H1 (cell line): Measurements from ENCODE around the gene TMEM169. TPM values are rescaled to one million over a fixed set of nuclear protein-coding genes. Genes with fewer than 3 reads are reported as not detected.

Experiments used
- CTCF ChIA-PET: fragments of 300-600 bp; sonication (Branson Sonifier 250); formaldehyde crosslinking; loops from one replicate; lab custom pipeline; 2021; ENCODE audit not compliant: partially characterized antibody; lab: Charles Lee
- POLR2A ChIA-PET: fragments of 300-600 bp; sonication (Branson Sonifier 250); formaldehyde crosslinking; loops from one replicate; lab custom pipeline; 2021; ENCODE audit warnings: inconsistent platforms; ENCODE audit not compliant: partially characterized antibody; lab: Charles Lee
- DNase-seq, 2 experiments: peaks; one replicate each; pipeline versions ENCODE4 v3.0.0 to v3.0.0-alpha.2; 2010 to 2022; ENCODE audit warnings: low spot score in 2 of 2, low read depth in 1 of 2, mixed read lengths in 1 of 2
- FAIRE-seq: peaks from 2 replicates; lab custom pipeline; 2011; peaks lifted over from hg19 to GRCh38; lab: Jason Lieb, UNC
- H2AFZ ChIP-seq: 2 replicates; pipeline ENCODE4 v1.8.1; 2012; ENCODE audit warnings: low read length, inconsistent platforms
- H2AK5ac ChIP-seq: 2 replicates; pipeline ENCODE4 v1.6.1; 2013; ENCODE audit warnings: low read depth, low read length
- H2BK120ac ChIP-seq: replicated peaks from 2 replicates; pipeline ENCODE3; 2013; ENCODE audit warnings: low read depth, low read length, inconsistent platforms
- H2BK12ac ChIP-seq: 2 replicates; pipeline ENCODE4 v1.6.1; 2013; ENCODE audit warnings: low read depth, low read length
- H2BK15ac ChIP-seq: 2 replicates; pipeline ENCODE4 v1.6.1; 2013; ENCODE audit warnings: low read length
- H2BK20ac ChIP-seq: 2 replicates; pipeline ENCODE4 v1.6.1; 2013; ENCODE audit warnings: low read length
- H2BK5ac ChIP-seq: 2 replicates; pipeline ENCODE4 v1.6.1; 2013; ENCODE audit warnings: low read depth, low read length
- H3K14ac ChIP-seq: 2 replicates; pipeline ENCODE4 v1.6.1; 2013; ENCODE audit warnings: inconsistent platforms; ENCODE audit not compliant: insufficient read length
- H3K18ac ChIP-seq: 2 replicates; pipeline ENCODE4 v1.6.1; 2013; ENCODE audit warnings: low read length; ENCODE audit errors: extremely low read depth
- H3K23ac ChIP-seq: 2 replicates; pipeline ENCODE4 v1.6.1; 2013; ENCODE audit warnings: inconsistent platforms; ENCODE audit not compliant: insufficient read length
- H3K23me2 ChIP-seq: 2 replicates; pipeline ENCODE4 v1.6.1; 2013; ENCODE audit warnings: low read depth, low read length
- H3K27ac ChIP-seq: 2 replicates; pipeline ENCODE4 v1.6.1; 2011; ENCODE audit warnings: low read depth, low read length, inconsistent platforms
- H3K27me3 ChIP-seq, 4 experiments: replicated peaks in 1 of 4; 1 replicate in 1 of 4; 2 replicates in 3 of 4; pipeline versions ENCODE4 v1.6.1 to v1.8.1; 2011 to 2013; ENCODE audit warnings: low read length in 3 of 4, mild to moderate bottlenecking in 3 of 4, inconsistent platforms in 2 of 4, mixed read lengths in 2 of 4, moderate library complexity in 1 of 4; ENCODE audit not compliant: control insufficient read depth in 3 of 4, insufficient read depth in 3 of 4; ENCODE audit errors: extremely low read depth in 1 of 4
- H3K36me3 ChIP-seq, 4 experiments: 2 replicates each; pipeline versions ENCODE4 v1.6.1 to v1.8.1; 2011 to 2013; ENCODE audit warnings: mild to moderate bottlenecking in 4 of 4, low read length in 3 of 4, moderate library complexity in 2 of 4, control low read depth in 1 of 4, inconsistent platforms in 1 of 4; ENCODE audit not compliant: insufficient read depth in 4 of 4, control insufficient read depth in 2 of 4
- H3K4ac ChIP-seq: replicated peaks from 2 replicates; pipeline ENCODE3; 2013; ENCODE audit warnings: low read length, low read depth, mixed read lengths, inconsistent platforms; ENCODE audit not compliant: insufficient read length
- H3K4me1 ChIP-seq, 4 experiments: replicated peaks in 1 of 4; 1 replicate in 1 of 4; 2 replicates in 3 of 4; pipeline versions ENCODE4 v1.6.1 to v1.8.1; 2011 to 2013; ENCODE audit warnings: low read length in 3 of 4, inconsistent platforms in 2 of 4, mixed read lengths in 1 of 4; ENCODE audit not compliant: insufficient read depth in 4 of 4, control insufficient read depth in 3 of 4
- H3K4me2 ChIP-seq, 2 experiments: 2 replicates each; pipeline versions ENCODE4 v1.6.1 to v1.8.1; 2011 to 2013; ENCODE audit warnings: low read depth in 2 of 2, low read length in 2 of 2, control low read depth in 1 of 2, inconsistent platforms in 1 of 2, mild to moderate bottlenecking in 1 of 2; ENCODE audit not compliant: insufficient read depth in 1 of 2
- H3K4me3 ChIP-seq, 4 experiments: fragments of 200-600, 300-600 bp in 1 of 4; sonication (generic), shearing (Covaris generic), sonication (Bioruptor Twin) in 1 of 4; 2 replicates each; pipeline versions ENCODE4 v1.5.1 to v1.8.1; 2011 to 2016; ENCODE audit warnings: low read length in 4 of 4, low read depth in 3 of 4, control low read depth in 2 of 4, inconsistent platforms in 2 of 4, mild to moderate bottlenecking in 2 of 4, mixed read lengths in 1 of 4, moderate library complexity in 1 of 4; ENCODE audit not compliant: insufficient read depth in 2 of 4; ENCODE audit errors: extremely low read depth in 1 of 4
- H3K56ac ChIP-seq: replicated peaks from 2 replicates; pipeline ENCODE3; 2013; ENCODE audit warnings: low read depth, mild to moderate bottlenecking, mixed read lengths, low read length, inconsistent platforms; ENCODE audit not compliant: insufficient read length
- H3K79me1 ChIP-seq: 2 replicates; pipeline ENCODE4 v1.6.1; 2013; ENCODE audit warnings: low read depth, low read length, control low read depth
- H3K79me2 ChIP-seq, 2 experiments: 2 replicates each; pipeline versions ENCODE4 v1.6.1 to v1.8.1; 2012 to 2013; ENCODE audit warnings: low read length in 2 of 2, mild to moderate bottlenecking in 2 of 2, inconsistent platforms in 1 of 2; ENCODE audit not compliant: insufficient read depth in 2 of 2, control insufficient read depth in 1 of 2
- H3K9ac ChIP-seq, 4 experiments: replicated peaks in 1 of 4; 1 replicate in 1 of 4; 2 replicates in 3 of 4; pipeline versions ENCODE4 v1.6.1 to v1.8.1; 2011 to 2013; ENCODE audit warnings: low read depth in 3 of 4, low read length in 3 of 4, control low read depth in 2 of 4, mild to moderate bottlenecking in 2 of 4, moderate library complexity in 2 of 4, inconsistent platforms in 1 of 4; ENCODE audit errors: extremely low read depth in 1 of 4
- H3K9me3 ChIP-seq, 2 experiments: 2 replicates each; pipeline versions ENCODE4 v1.6.1 to v1.8.1; 2012 to 2013; ENCODE audit warnings: mild to moderate bottlenecking in 2 of 2, moderate library complexity in 2 of 2, control low read depth in 1 of 2, inconsistent platforms in 1 of 2, low read depth in 1 of 2, low read length in 1 of 2, mixed read lengths in 1 of 2; ENCODE audit not compliant: insufficient read depth in 2 of 2
- H4K20me1 ChIP-seq, 2 experiments: replicated peaks in 1 of 2; 2 replicates each; pipeline versions ENCODE3 to v1.8.1; 2011 to 2013; ENCODE audit warnings: inconsistent platforms in 2 of 2, low read length in 2 of 2, mild to moderate bottlenecking in 1 of 2; ENCODE audit not compliant: insufficient read depth in 2 of 2, control insufficient read depth in 1 of 2
- H4K5ac ChIP-seq: 2 replicates; pipeline ENCODE4 v1.6.1; 2013; ENCODE audit warnings: low read length, low read depth, mixed read lengths, inconsistent platforms; ENCODE audit not compliant: insufficient read length
- H4K8ac ChIP-seq: 2 replicates; pipeline ENCODE4 v1.8.0; 2013; ENCODE audit warnings: mild to moderate bottlenecking, moderate library complexity, low read length, inconsistent platforms; ENCODE audit not compliant: insufficient read depth; ENCODE audit errors: extremely low read depth
- H4K91ac ChIP-seq: replicated peaks from 2 replicates; pipeline ENCODE3; 2013; ENCODE audit warnings: low read length, mixed read lengths, inconsistent platforms; ENCODE audit not compliant: insufficient read length
- ASH2L ChIP-seq: fragments of 200-600, 300-600 bp; sonication (generic); IDR thresholded peaks from one replicate; pipeline ENCODE4 v1.7.1; 2017; ENCODE audit warnings: low read length
- KDM1A ChIP-seq: fragments of 200-600, 300-600 bp; sonication (generic); IDR thresholded peaks from 2 replicates; pipeline ENCODE4 v1.7.1; 2016; ENCODE audit warnings: mild to moderate bottlenecking, low read length, borderline replicate concordance
- MAFK ChIP-seq: IDR thresholded peaks from 2 replicates; pipeline ENCODE4 v1.6.1; 2012; ENCODE audit warnings: low read depth, mild to moderate bottlenecking, improper control_type of control experiment, low read length
- NRF1 ChIP-seq: IDR thresholded peaks from 2 replicates; pipeline ENCODE4 v1.6.1; 2011; ENCODE audit warnings: mild to moderate bottlenecking, low read depth, low read length, improper control_type of control experiment
- POLR2AphosphoS5 ChIP-seq: IDR thresholded peaks from 2 replicates; pipeline ENCODE4 v1.6.1; 2011; ENCODE audit warnings: low read depth, low read length
- POU5F1 ChIP-seq: IDR thresholded peaks from 2 replicates; pipeline ENCODE4 v1.6.1; 2011; ENCODE audit warnings: low read depth, mild to moderate bottlenecking, low read length, moderate library complexity
- RXRA ChIP-seq: IDR thresholded peaks from 2 replicates; pipeline ENCODE4 v1.6.1; 2011; ENCODE audit warnings: low read depth, mild to moderate bottlenecking, low read length, moderate library complexity; ENCODE audit not compliant: insufficient read depth
- SAP30 ChIP-seq: fragments of 300-600 bp; sonication (generic); IDR thresholded peaks from 2 replicates; pipeline ENCODE4 v1.7.1; 2012; ENCODE audit warnings: low read length, moderate library complexity, mild to moderate bottlenecking, inconsistent platforms; ENCODE audit not compliant: insufficient read depth, insufficient replicate concordance
- SIN3A ChIP-seq, 2 experiments: IDR thresholded peaks in 1 of 2; conservative IDR thresholded peaks in 1 of 2; 2 replicates each; pipeline ENCODE4 v1.6.1; 2011 to 2012; ENCODE audit warnings: low read length in 2 of 2, improper control_type of control experiment in 1 of 2, low read depth in 1 of 2, mild to moderate bottlenecking in 1 of 2
- SIX5 ChIP-seq: IDR thresholded peaks from 2 replicates; pipeline ENCODE4 v1.6.1; 2011; ENCODE audit warnings: mild to moderate bottlenecking, low read depth, low read length
- TAF1 ChIP-seq: IDR thresholded peaks from 2 replicates; pipeline ENCODE4 v1.6.1; 2011; ENCODE audit warnings: mild to moderate bottlenecking, low read depth, low read length
- polyA plus RNA-seq, 7 experiments: library from polyadenylated mRNA; depleted of rRNA in 3 of 7; stranded (reverse) in 5 of 7; unstranded in 2 of 7; fragments of >200 nt in 5 of 7; fragments of 200-250 nt in 2 of 7; gene quantifications; 1 replicate in 5 of 7; 2 replicates in 1 of 7; 4 replicates in 1 of 7; pipeline versions ENCODE4 v1.2.1 to v1.2.3, GENCODE V29; 2011 to 2013; ENCODE audit warnings: missing spikeins in 2 of 7, mixed read lengths in 2 of 7
- total RNA-seq: library from RNA; stranded (reverse); fragmentation: NEBNext Ultra II Directional; extraction: Animal tissue kit (Norgen Biotek cat#: 25700); gene quantifications from 2 replicates; pipeline ENCODE4 v1.2.1, GENCODE V29; 2021
- TF ChIP-seq, protein P1 (sequence below), 3 experiments: IDR thresholded peaks; 1 replicate in 2 of 3; 2 replicates in 1 of 3; pipeline versions ENCODE4 v1.5.1 to v1.6.1; 2011; ENCODE audit warnings: low read length in 3 of 3, mild to moderate bottlenecking in 3 of 3, inconsistent platforms in 2 of 3, low read depth in 1 of 3, moderate library complexity in 1 of 3; ENCODE audit not compliant: insufficient read depth in 1 of 3; ENCODE audit errors: control extremely low read depth in 1 of 3
- TF ChIP-seq, protein P2 (sequence below): IDR thresholded peaks from 2 replicates; pipeline ENCODE4 v1.6.1; 2012; ENCODE audit warnings: inconsistent platforms

The TMEM169 gene
- total and polyA plus RNA-seq, 2 of the 8 experiments (the other 6 are each of a cell fraction or from before 2014, with no cell fraction given) = 0.41 to 2.4 TPM

DNA sequence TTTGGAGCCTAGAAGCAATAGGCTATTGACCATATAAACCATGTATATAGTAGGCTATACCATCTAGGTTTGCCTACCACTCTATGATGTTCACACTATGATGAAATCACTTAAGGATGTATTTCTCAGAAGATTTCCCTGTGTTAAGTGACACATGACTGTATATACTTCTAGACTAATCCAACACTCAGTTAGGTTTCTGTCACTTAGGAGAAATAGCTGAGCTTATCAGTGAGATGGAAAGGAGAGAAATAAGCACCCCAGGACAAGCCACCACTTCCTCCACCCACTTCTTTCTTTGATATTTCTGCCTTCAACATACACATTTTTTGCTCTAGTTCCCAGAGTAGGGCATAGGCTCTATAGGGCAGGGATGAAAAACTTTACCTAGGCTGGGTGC lies 7.9 kb upstream of the TMEM169 start:
- Histone ChIP-seq H3K4me2 (no peak overlapping the region), H3K23me2 (no peaks in the 10 kb centered on the region), H2BK5ac (no peak overlapping the region), H4K20me1 (no peaks in the 10 kb centered on the region), H2BK12ac (no peak overlapping the region), H3K56ac (no peak overlapping the region), H3K27ac (no peak overlapping the region), H2BK120ac (no peak overlapping the region), H2BK20ac (no peak overlapping the region), H3K27me3 (no peaks in the 10 kb centered on the region), H3K79me1 (peaks cover 2% of the 10 kb centered on the region; the same call in 1 of the 2 replicates), H3K4me3 (no peak overlapping the region), H4K8ac (no peak overlapping the region), H3K9ac (no peak overlapping the region), H2AK5ac (no peak overlapping the region), H3K23ac (no peak overlapping the region), H3K14ac (no peak overlapping the region), H3K18ac (no peak overlapping the region), H3K9me3 (no peaks in the 10 kb centered on the region), H3K79me2 (no peaks in the 10 kb centered on the region), H2BK15ac (no peak overlapping the region), H3K4ac (no peak overlapping the region), H3K4me1 (no peaks in the 10 kb centered on the region), H2AFZ (no peak overlapping the region), H3K36me3 (peaks cover 0 to 12% (median 0%) of the 10 kb centered on the region in 4 experiments; a peak in 1 of 8 replicates), H4K91ac (no peak overlapping the region), H4K5ac (no peak overlapping the region)
- ChIA-PET POLR2A (no interaction called here), CTCF (interaction anchor here (0.7 to 1.5 kb wide), 2 partner anchors 8 to 1026 kb away, joined by 3 read pairs; partner anchors contain the start of genes PECR and TMEM169)
- FAIRE-seq = no peak
- no peak for DNase-seq
- TF ChIP-seq TAF1 = no peak
- no peak for TF ChIP-seq POU5F1
- no peak for TF ChIP-seq KDM1A
- no peak for TF ChIP-seq SIX5
- TF ChIP-seq SAP30 = no peak
- TF ChIP-seq POLR2AphosphoS5 = no peak
- no peak for TF ChIP-seq NRF1
- TF ChIP-seq ASH2L = no peak
- no peak for TF ChIP-seq MAFK
- TF ChIP-seq, protein P1, sequence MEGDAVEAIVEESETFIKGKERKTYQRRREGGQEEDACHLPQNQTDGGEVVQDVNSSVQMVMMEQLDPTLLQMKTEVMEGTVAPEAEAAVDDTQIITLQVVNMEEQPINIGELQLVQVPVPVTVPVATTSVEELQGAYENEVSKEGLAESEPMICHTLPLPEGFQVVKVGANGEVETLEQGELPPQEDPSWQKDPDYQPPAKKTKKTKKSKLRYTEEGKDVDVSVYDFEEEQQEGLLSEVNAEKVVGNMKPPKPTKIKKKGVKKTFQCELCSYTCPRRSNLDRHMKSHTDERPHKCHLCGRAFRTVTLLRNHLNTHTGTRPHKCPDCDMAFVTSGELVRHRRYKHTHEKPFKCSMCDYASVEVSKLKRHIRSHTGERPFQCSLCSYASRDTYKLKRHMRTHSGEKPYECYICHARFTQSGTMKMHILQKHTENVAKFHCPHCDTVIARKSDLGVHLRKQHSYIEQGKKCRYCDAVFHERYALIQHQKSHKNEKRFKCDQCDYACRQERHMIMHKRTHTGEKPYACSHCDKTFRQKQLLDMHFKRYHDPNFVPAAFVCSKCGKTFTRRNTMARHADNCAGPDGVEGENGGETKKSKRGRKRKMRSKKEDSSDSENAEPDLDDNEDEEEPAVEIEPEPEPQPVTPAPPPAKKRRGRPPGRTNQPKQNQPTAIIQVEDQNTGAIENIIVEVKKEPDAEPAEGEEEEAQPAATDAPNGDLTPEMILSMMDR (IDR thresholded peaks at IDR 0.05; ENCODE audit: control extremely low read depth in 1 of 3, insufficient read depth in 1 of 3, low read depth in 1 of 3, low read length in 3 of 3) = no peak
- TF ChIP-seq RXRA = no peak
- TF ChIP-seq SIN3A (conservative IDR thresholded peaks at IDR 0.05 in 1 of 2, IDR thresholded peaks at IDR 0.05 in 1 of 2; ENCODE audit: low read depth in 1 of 2, low read length in 2 of 2) = no peak
- TF ChIP-seq, protein P2, sequence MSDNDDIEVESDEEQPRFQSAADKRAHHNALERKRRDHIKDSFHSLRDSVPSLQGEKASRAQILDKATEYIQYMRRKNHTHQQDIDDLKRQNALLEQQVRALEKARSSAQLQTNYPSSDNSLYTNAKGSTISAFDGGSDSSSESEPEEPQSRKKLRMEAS = no peak
